SK-N-SH (cell line): ENCODE data around the gene FBXL7.

Experiments used
- GATA2 ChIP-seq: sonication (generic); formaldehyde crosslinking; IDR thresholded peaks from 2 replicates; pipeline ENCODE4 v1.5.0; 2020; ENCODE audit warnings: mild to moderate bottlenecking, missing genetic modification reagents
- TF ChIP-seq, protein P1 (sequence below): IDR thresholded peaks from 2 replicates; pipeline ENCODE4 v1.4.0; 2012; ENCODE audit warnings: low read depth, borderline replicate concordance
- TF ChIP-seq, protein P2 (sequence below): fragments of 200-600 bp; sonication (generic); IDR thresholded peaks from 2 replicates; pipeline ENCODE4 v1.6.1; 2017; ENCODE audit warnings: antibody characterized with exemption, mild to moderate bottlenecking, moderate library complexity

GRCh38 chr5:15926586-15926985 is 426.6 kb downstream of the FBXL7 start:
- TF ChIP-seq, protein P1, sequence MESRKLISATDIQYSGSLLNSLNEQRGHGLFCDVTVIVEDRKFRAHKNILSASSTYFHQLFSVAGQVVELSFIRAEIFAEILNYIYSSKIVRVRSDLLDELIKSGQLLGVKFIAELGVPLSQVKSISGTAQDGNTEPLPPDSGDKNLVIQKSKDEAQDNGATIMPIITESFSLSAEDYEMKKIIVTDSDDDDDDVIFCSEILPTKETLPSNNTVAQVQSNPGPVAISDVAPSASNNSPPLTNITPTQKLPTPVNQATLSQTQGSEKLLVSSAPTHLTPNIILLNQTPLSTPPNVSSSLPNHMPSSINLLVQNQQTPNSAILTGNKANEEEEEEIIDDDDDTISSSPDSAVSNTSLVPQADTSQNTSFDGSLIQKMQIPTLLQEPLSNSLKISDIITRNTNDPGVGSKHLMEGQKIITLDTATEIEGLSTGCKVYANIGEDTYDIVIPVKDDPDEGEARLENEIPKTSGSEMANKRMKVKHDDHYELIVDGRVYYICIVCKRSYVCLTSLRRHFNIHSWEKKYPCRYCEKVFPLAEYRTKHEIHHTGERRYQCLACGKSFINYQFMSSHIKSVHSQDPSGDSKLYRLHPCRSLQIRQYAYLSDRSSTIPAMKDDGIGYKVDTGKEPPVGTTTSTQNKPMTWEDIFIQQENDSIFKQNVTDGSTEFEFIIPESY = no peak
- TF ChIP-seq GATA2 (CRISPR knock-in tag) = no peak
- TF ChIP-seq, protein P2, sequence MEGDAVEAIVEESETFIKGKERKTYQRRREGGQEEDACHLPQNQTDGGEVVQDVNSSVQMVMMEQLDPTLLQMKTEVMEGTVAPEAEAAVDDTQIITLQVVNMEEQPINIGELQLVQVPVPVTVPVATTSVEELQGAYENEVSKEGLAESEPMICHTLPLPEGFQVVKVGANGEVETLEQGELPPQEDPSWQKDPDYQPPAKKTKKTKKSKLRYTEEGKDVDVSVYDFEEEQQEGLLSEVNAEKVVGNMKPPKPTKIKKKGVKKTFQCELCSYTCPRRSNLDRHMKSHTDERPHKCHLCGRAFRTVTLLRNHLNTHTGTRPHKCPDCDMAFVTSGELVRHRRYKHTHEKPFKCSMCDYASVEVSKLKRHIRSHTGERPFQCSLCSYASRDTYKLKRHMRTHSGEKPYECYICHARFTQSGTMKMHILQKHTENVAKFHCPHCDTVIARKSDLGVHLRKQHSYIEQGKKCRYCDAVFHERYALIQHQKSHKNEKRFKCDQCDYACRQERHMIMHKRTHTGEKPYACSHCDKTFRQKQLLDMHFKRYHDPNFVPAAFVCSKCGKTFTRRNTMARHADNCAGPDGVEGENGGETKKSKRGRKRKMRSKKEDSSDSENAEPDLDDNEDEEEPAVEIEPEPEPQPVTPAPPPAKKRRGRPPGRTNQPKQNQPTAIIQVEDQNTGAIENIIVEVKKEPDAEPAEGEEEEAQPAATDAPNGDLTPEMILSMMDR = no peak
